IMR-90 (cell line): Measurements from ENCODE around the gene EZR. TPM values are rescaled to one million over a fixed set of nuclear protein-coding genes. Genes with fewer than 3 reads are reported as not detected.

Experiments used
- ATAC-seq: fragments of 200-7000 bp; cut with Tn5 transposase; 2 replicates; pipeline ENCODE4 v1.9.1; 2020; ENCODE audit warnings: low read depth, mild to moderate bottlenecking, moderate library complexity
- BruUV-seq: library from RNA; stranded (reverse); fragments of 400-500 nt; replicated peaks from 2 replicates; lab custom pipeline; 2021; lab: Mats Ljungman, UMichigan
- CTCF ChIA-PET: fragments of 300-600 bp; formaldehyde crosslinking; extraction: SDS; loops from one replicate; lab custom pipeline; 2021; ENCODE audit warnings: antibody characterized with exemption; lab: Yijun Ruan, JAX
- POLR2A ChIA-PET: fragments of 300-600 bp; sonication (Branson Sonifier 250); formaldehyde crosslinking; loops from one replicate; lab custom pipeline; 2022; ENCODE audit warnings: antibody characterized with exemption; ENCODE audit not compliant: unreplicated experiment; lab: Charles Lee
- DNase-seq: peaks from one replicate; pipeline ENCODE4 v3.0.0; 2013
- H2AFZ ChIP-seq: replicated peaks from 2 replicates; pipeline ENCODE3; 2013; ENCODE audit warnings: low read length, mild to moderate bottlenecking; ENCODE audit not compliant: poor library complexity
- H2AK5ac ChIP-seq: 2 replicates; pipeline ENCODE4 v1.6.1; 2013; ENCODE audit warnings: low read depth, low read length, inconsistent platforms
- H2AK9ac ChIP-seq: replicated peaks from 2 replicates; pipeline ENCODE3; 2013; ENCODE audit warnings: mild to moderate bottlenecking, low read depth, low read length, moderate library complexity; ENCODE audit not compliant: poor library complexity
- H2BK120ac ChIP-seq: 2 replicates; pipeline ENCODE4 v1.6.1; 2013; ENCODE audit warnings: low read depth, low read length, inconsistent platforms
- H2BK15ac ChIP-seq: 3 replicates; pipeline ENCODE4 v1.6.1; 2013; ENCODE audit warnings: low read depth, low read length, inconsistent platforms
- H2BK20ac ChIP-seq: 2 replicates; pipeline ENCODE4 v1.6.1; 2013; ENCODE audit warnings: low read depth, mild to moderate bottlenecking, inconsistent platforms, low read length, moderate library complexity
- H2BK5ac ChIP-seq: 2 replicates; pipeline ENCODE4 v1.6.1; 2013; ENCODE audit warnings: mild to moderate bottlenecking, low read depth, low read length, inconsistent platforms; ENCODE audit not compliant: poor library complexity, severe bottlenecking
- H3K14ac ChIP-seq: replicated peaks from 2 replicates; pipeline ENCODE4 v1.6.1; 2013; ENCODE audit warnings: low read depth, low read length, inconsistent platforms
- H3K18ac ChIP-seq: 2 replicates; pipeline ENCODE4 v1.6.1; 2013; ENCODE audit warnings: low read depth, low read length, control low read depth
- H3K23ac ChIP-seq: 2 replicates; pipeline ENCODE4 v1.6.1; 2013; ENCODE audit warnings: low read depth, low read length, inconsistent platforms
- H3K27ac ChIP-seq: 2 replicates; pipeline ENCODE4 v1.5.1; 2013; ENCODE audit warnings: mild to moderate bottlenecking, control low read depth, low read length; ENCODE audit not compliant: insufficient read depth
- H3K27me3 ChIP-seq: 2 replicates; pipeline ENCODE4 v1.6.1; 2013; ENCODE audit warnings: low read length; ENCODE audit not compliant: control insufficient read depth, insufficient read depth
- H3K36me3 ChIP-seq: 2 replicates; pipeline ENCODE4 v1.6.1; 2013; ENCODE audit warnings: low read length, mixed read lengths; ENCODE audit not compliant: control insufficient read depth, insufficient read depth
- H3K4ac ChIP-seq: 2 replicates; pipeline ENCODE4 v1.6.1; 2013; ENCODE audit warnings: low read depth, low read length, inconsistent platforms
- H3K4me1 ChIP-seq: 2 replicates; pipeline ENCODE4 v1.6.1; 2013; ENCODE audit warnings: low read length, mixed read lengths; ENCODE audit not compliant: control insufficient read depth, insufficient read depth
- H3K4me2 ChIP-seq: 2 replicates; pipeline ENCODE4 v1.6.1; 2013; ENCODE audit warnings: low read depth, mild to moderate bottlenecking, control low read depth, low read length, moderate library complexity
- H3K4me3 ChIP-seq: 2 replicates; pipeline ENCODE4 v1.5.1; 2013; ENCODE audit warnings: low read depth, mild to moderate bottlenecking, control low read depth, low read length, moderate library complexity; ENCODE audit not compliant: insufficient read depth
- H3K56ac ChIP-seq: 2 replicates; pipeline ENCODE4 v1.6.1; 2013; ENCODE audit warnings: low read length, inconsistent platforms; ENCODE audit not compliant: insufficient read depth; ENCODE audit errors: extremely low read depth
- H3K79me1 ChIP-seq, 2 experiments: 2 replicates each; pipeline ENCODE4 v1.6.1; 2013; ENCODE audit warnings: low read length in 2 of 2, inconsistent platforms in 1 of 2, low read depth in 1 of 2
- H3K9ac ChIP-seq: 2 replicates; pipeline ENCODE4 v1.6.1; 2013; ENCODE audit warnings: low read depth, low read length, control low read depth
- H3K9me1 ChIP-seq: 2 replicates; pipeline ENCODE4 v1.6.1; 2013; ENCODE audit warnings: low read length, inconsistent platforms; ENCODE audit not compliant: insufficient read depth
- H3K9me3 ChIP-seq: 2 replicates; pipeline ENCODE4 v1.6.1; 2013; ENCODE audit warnings: low read length; ENCODE audit not compliant: control insufficient read depth, insufficient read depth
- H4K20me1 ChIP-seq: 2 replicates; pipeline ENCODE4 v1.6.1; 2013; ENCODE audit warnings: low read length, inconsistent platforms; ENCODE audit not compliant: insufficient read depth
- H4K5ac ChIP-seq: 2 replicates; pipeline ENCODE4 v1.6.1; 2013; ENCODE audit warnings: mild to moderate bottlenecking, low read depth, low read length, control low read depth
- H4K8ac ChIP-seq, 2 experiments: 2 replicates each; pipeline ENCODE4 v1.6.1; 2013; ENCODE audit warnings: low read depth in 2 of 2, low read length in 2 of 2, control low read depth in 1 of 2, inconsistent platforms in 1 of 2
- H4K91ac ChIP-seq: 2 replicates; pipeline ENCODE4 v1.6.1; 2013; ENCODE audit warnings: low read depth, low read length, inconsistent platforms; ENCODE audit not compliant: insufficient read depth
- BHLHE40 ChIP-seq: fragments of 150-350 bp; IDR thresholded peaks from 2 replicates; pipeline ENCODE4 v1.6.1; 2016; ENCODE audit warnings: mild to moderate bottlenecking, low read depth, low read length
- CEBPB ChIP-seq: IDR thresholded peaks from 2 replicates; pipeline ENCODE4 v1.6.1; 2012; ENCODE audit warnings: low read depth, low read length, improper control_type of control experiment
- CHD1 ChIP-seq: IDR thresholded peaks from 2 replicates; pipeline ENCODE4 v1.6.1; 2012; ENCODE audit warnings: low read depth, low read length, improper control_type of control experiment
- FOS ChIP-seq: fragments of 150-350 bp; IDR thresholded peaks from 2 replicates; pipeline ENCODE4 v1.6.1; 2016; ENCODE audit warnings: low read depth, low read length
- MAZ ChIP-seq: IDR thresholded peaks from 2 replicates; pipeline ENCODE4 v1.6.1; 2012; ENCODE audit warnings: low read depth, mild to moderate bottlenecking, low read length, improper control_type of control experiment, moderate library complexity, borderline replicate concordance
- MXI1 ChIP-seq: IDR thresholded peaks from 2 replicates; pipeline ENCODE4 v1.6.1; 2012; ENCODE audit warnings: low read depth, mild to moderate bottlenecking, low read length, moderate library complexity, borderline replicate concordance
- NFE2L2 ChIP-seq: fragments of 150-350 bp; IDR thresholded peaks from 2 replicates; pipeline ENCODE4 v1.6.1; 2016; ENCODE audit warnings: low read depth, mild to moderate bottlenecking, low read length
- POLR2A ChIP-seq: IDR thresholded peaks from 2 replicates; pipeline ENCODE4 v1.6.1; 2012; ENCODE audit warnings: mild to moderate bottlenecking, low read depth, low read length
- RAD21 ChIP-seq: IDR thresholded peaks from 2 replicates; pipeline ENCODE4 v1.6.1; 2012; ENCODE audit warnings: low read length, improper control_type of control experiment
- RCOR1 ChIP-seq: IDR thresholded peaks from 2 replicates; pipeline ENCODE4 v1.6.1; 2012; ENCODE audit warnings: mild to moderate bottlenecking, low read length, improper control_type of control experiment; ENCODE audit not compliant: insufficient replicate concordance
- RFX5 ChIP-seq: IDR thresholded peaks from 2 replicates; pipeline ENCODE4 v1.8.0; 2012; ENCODE audit warnings: low read depth, mild to moderate bottlenecking, low read length, moderate library complexity
- SMC3 ChIP-seq: fragments of 150-350 bp; IDR thresholded peaks from 2 replicates; pipeline ENCODE4 v1.6.1; 2016; ENCODE audit warnings: low read depth, mild to moderate bottlenecking, antibody characterized with exemption, low read length, moderate library complexity
- USF2 ChIP-seq: fragments of 150-350 bp; IDR thresholded peaks from 2 replicates; pipeline ENCODE4 v1.6.1; 2017; ENCODE audit warnings: mild to moderate bottlenecking, antibody characterized with exemption, low read length, low read depth
- WGBS, 2 experiments: methylation state at CpG; one replicate each; pipeline versions ENCODE4 v1.1.5 to v1.1.7; 2013; ENCODE audit warnings: missing lambda C conversion rate in 2 of 2; ENCODE audit not compliant: insufficient read length in 1 of 2; ENCODE audit errors: extremely low coverage in 2 of 2; 5-methylcytosine and 5-hydroxymethylcytosine counted together
- dilution Hi-C: fragments of 300-500 bp; cut with HindIII; formaldehyde crosslinking; loops from one replicate; pipeline ENCODE4 v1.14.3; 2018; ENCODE audit warnings: low sequenced_read_pairs; ENCODE audit not compliant: unreplicated experiment
- in situ Hi-C: fragments of 300-500 bp; cut with MboI; formaldehyde crosslinking; loops from 3 replicates; pipeline ENCODE4 v1.14.3; 2019; ENCODE audit warnings: low sequenced_read_pairs, inconsistent platforms, mixed read lengths
- intact Hi-C: fragments of 100-400 bp; cut with micrococcal nuclease; formaldehyde crosslinking; loops from 2 replicates; pipeline ENCODE4 v1.10.0; 2022
- polyA plus RNA-seq, 3 experiments: library from polyadenylated mRNA; depleted of rRNA; stranded (reverse); fragments of >200 nt; gene quantifications; 2 replicates each; pipeline ENCODE4 v1.2.3, GENCODE V29; 2012; ENCODE audit warnings: low replicate concordance in 1 of 3
- total RNA-seq: library from RNA; depleted of rRNA; stranded (reverse); fragments of >200 nt; gene quantifications from 2 replicates; pipeline ENCODE4 v1.2.3, GENCODE V29; 2012

The EZR gene
- total and polyA plus RNA-seq, 2 of the 4 experiments (the other 2 are of a cell fraction) = 83.8 to 145 TPM

DNA sequence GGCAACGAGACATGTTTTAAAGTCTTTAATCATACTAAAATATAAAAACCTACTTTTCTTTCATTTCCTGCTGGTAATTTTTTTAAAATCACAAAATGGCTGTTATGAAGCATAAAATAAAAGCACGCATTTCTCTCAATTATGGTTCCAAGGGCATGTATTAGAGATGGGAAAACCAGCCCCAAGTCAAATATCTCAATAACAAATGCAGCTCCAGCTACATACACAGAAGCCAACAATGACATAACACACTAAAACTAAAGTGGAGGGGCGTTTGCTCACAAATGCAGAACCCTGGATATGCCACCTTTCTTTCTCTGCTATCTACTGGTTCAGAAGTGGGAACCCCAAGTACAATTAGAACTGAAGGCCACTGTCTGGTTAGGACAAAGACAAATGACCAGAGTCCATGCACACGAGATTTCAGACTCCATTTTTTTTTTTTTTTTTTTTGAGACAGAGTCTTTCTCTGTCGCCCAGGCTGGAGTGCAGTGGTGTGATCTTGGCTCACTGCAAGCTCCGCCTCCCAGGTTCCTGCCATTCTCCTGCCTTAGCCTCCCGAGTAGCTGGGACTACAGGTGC is 27.8 kb downstream of the EZR start:
- intact Hi-C loops = loop anchor here (5.0 to 10.0 kb wide), 2 partner anchors 84 to 313 kb away; no protein-coding TSS in a partner anchor
- H3K18ac ChIP-seq = no peak overlapping the region
- H3K27ac ChIP-seq = no peak overlapping the region
- dilution Hi-C loops = no loop called here
- H2BK120ac ChIP-seq = no peak overlapping the region
- H4K8ac ChIP-seq = no peak overlapping the region
- WGBS, 2 experiments = no CpG with 5 or more reads among the region's 7 CpGs
- no peaks in the 10 kb centered on the region for H3K4me1 ChIP-seq
- H3K27me3 ChIP-seq = no peaks in the 10 kb centered on the region
- POLR2A ChIA-PET = no interaction called here
- H3K23ac ChIP-seq = no peak overlapping the region
- no peak overlapping the region for H3K4me3 ChIP-seq
- peaks cover 13% of the 10 kb centered on the region for H3K36me3 ChIP-seq
- no peak overlapping the region for H3K4ac ChIP-seq
- peaks cover 32% of the 10 kb centered on the region; the same call in 1 of the 2 replicates for H4K20me1 ChIP-seq
- H3K14ac ChIP-seq = peak overlapping the region; percentile 63; the same call in 1 of the 2 replicates
- H3K4me2 ChIP-seq = no peak overlapping the region
- no peak overlapping the region for H3K56ac ChIP-seq
- no peak overlapping the region for H2BK15ac ChIP-seq
- peaks cover 6% of the 10 kb centered on the region; the same call in 1 of the 2 replicates for H3K9me1 ChIP-seq
- no peak overlapping the region for H4K5ac ChIP-seq
- no peak overlapping the region for H2AFZ ChIP-seq
- in situ Hi-C loops = no loop called here
- no peak for ATAC-seq
- CTCF ChIA-PET = interaction anchor here (0.7 kb wide), 1 partner anchor 84 kb away, joined by 3 read pairs; no protein-coding TSS in a partner anchor
- H3K9ac ChIP-seq = no peak overlapping the region
- no TSS peak for BruUV-seq
- H3K79me1 ChIP-seq = peaks cover 24 to 68% of the 10 kb centered on the region in 2 experiments
- H2AK9ac ChIP-seq = no peak overlapping the region
- H2BK5ac ChIP-seq = no peak overlapping the region
- H4K91ac ChIP-seq = no peak overlapping the region
- no peak for DNase-seq
- no peaks in the 10 kb centered on the region for H3K9me3 ChIP-seq
- no peak overlapping the region for H2AK5ac ChIP-seq
- H2BK20ac ChIP-seq = no peak overlapping the region
- TF ChIP-seq MXI1 = no peak
- TF ChIP-seq RCOR1 = no peak
- no peak for TF ChIP-seq RFX5
- no peak for TF ChIP-seq USF2
- TF ChIP-seq SMC3 = no peak
- no peak for TF ChIP-seq POLR2A
- TF ChIP-seq CHD1 = no peak
- no peak for TF ChIP-seq BHLHE40
- TF ChIP-seq MAZ = no peak
- TF ChIP-seq CEBPB = no peak
- no peak for TF ChIP-seq RAD21
- no peak for TF ChIP-seq NFE2L2
- no peak for TF ChIP-seq FOS
